DOHH2 (cell line): ENCODE data around the gene C5orf47.

ENCODE experiments used
- H3F3A ChIP-seq: fragments of 200-600 bp; sonication (generic), shearing (Covaris generic); 2 replicates; pipeline ENCODE4 v1.6.0; 2016; ENCODE audit warnings: antibody characterized with exemption, mild to moderate bottlenecking; ENCODE audit not compliant: control insufficient read depth, insufficient read depth
- H3K27ac ChIP-seq: fragments of 200-600 bp; sonication (generic); 2 replicates; pipeline ENCODE4 v1.5.1; 2014; ENCODE audit warnings: low read depth, mild to moderate bottlenecking, low read length, moderate library complexity
- H3K27me3 ChIP-seq: fragments of 200-600 bp; sonication (generic); 2 replicates; pipeline ENCODE4 v1.6.1; 2014; ENCODE audit warnings: mild to moderate bottlenecking, low read length, mixed read lengths; ENCODE audit not compliant: control insufficient read depth
- H3K36me3 ChIP-seq: fragments of 200-600 bp; sonication (generic); 2 replicates; pipeline ENCODE4 v1.6.1; 2014; ENCODE audit warnings: mild to moderate bottlenecking, low read length, moderate library complexity, mixed read lengths; ENCODE audit not compliant: control insufficient read depth
- H3K4me1 ChIP-seq: fragments of 200-600 bp; sonication (generic); 2 replicates; pipeline ENCODE4 v1.6.1; 2014; ENCODE audit warnings: mild to moderate bottlenecking, low read length, mixed read lengths; ENCODE audit not compliant: control insufficient read depth
- H3K4me2 ChIP-seq: fragments of 200-600 bp; sonication (generic); 2 replicates; pipeline ENCODE4 v1.6.0; 2014; ENCODE audit warnings: mild to moderate bottlenecking, low read length, moderate library complexity
- H3K4me3 ChIP-seq: fragments of 200-600 bp; sonication (generic); 2 replicates; pipeline ENCODE4 v1.5.1; 2014; ENCODE audit warnings: mild to moderate bottlenecking, low read length, mixed read lengths
- H3K79me2 ChIP-seq: fragments of 200-600 bp; sonication (generic); 2 replicates; pipeline ENCODE4 v1.6.1; 2014; ENCODE audit warnings: mild to moderate bottlenecking, low read length, mixed read lengths; ENCODE audit not compliant: control insufficient read depth
- H3K9me2 ChIP-seq: fragments of 200-600 bp; sonication (generic); replicated peaks from 2 replicates; pipeline ENCODE4 v1.6.1; 2014; ENCODE audit warnings: mild to moderate bottlenecking, low read length, mixed read lengths; ENCODE audit not compliant: control insufficient read depth
- H3K9me3 ChIP-seq: fragments of 200-600 bp; sonication (generic); 2 replicates; pipeline ENCODE4 v1.6.1; 2014; ENCODE audit warnings: antibody characterized with exemption, low read length, mixed read lengths; ENCODE audit not compliant: control insufficient read depth, insufficient read depth
- H4K20me1 ChIP-seq: fragments of 200-600 bp; sonication (generic); 2 replicates; pipeline ENCODE4 v1.6.0; 2014; ENCODE audit warnings: low read depth, mild to moderate bottlenecking, antibody characterized with exemption, low read length, moderate library complexity; ENCODE audit not compliant: control insufficient read depth, insufficient read depth
- EZH2phosphoT487 ChIP-seq: fragments of 200-600 bp; sonication (generic); IDR thresholded peaks from 2 replicates; pipeline ENCODE4 v1.6.1; 2017; ENCODE audit warnings: borderline replicate concordance, mild to moderate bottlenecking, antibody characterized with exemption, low read length, moderate library complexity, mixed read lengths
- TF ChIP-seq, protein P1 (sequence below): fragments of 200-600 bp; sonication (generic); IDR thresholded peaks from one replicate; pipeline ENCODE4 v1.5.1; 2014; ENCODE audit warnings: antibody characterized with exemption, mild to moderate bottlenecking, low read depth, low read length; ENCODE audit not compliant: poor library complexity, severe bottlenecking

The C5orf47 gene

GRCh38 chr5:173946323-173946722 is 42.6 kb upstream of the C5orf47 start:
- Histone ChIP-seq H3K79me2 (no peaks in the 10 kb centered on the region), H3K27me3 (no peaks in the 10 kb centered on the region), H4K20me1 (no peaks in the 10 kb centered on the region), H3K9me2 (no peaks in the 10 kb centered on the region), H3F3A (no peaks in the 10 kb centered on the region), H3K4me1 (peaks cover 5% of the 10 kb centered on the region), H3K36me3 (peaks cover 12% of the 10 kb centered on the region), H3K4me3 (no peak overlapping the region), H3K4me2 (no peak overlapping the region), H3K27ac (no peak overlapping the region), H3K9me3 (no peaks in the 10 kb centered on the region)
- TF ChIP-seq EZH2phosphoT487, result no peak
- TF ChIP-seq, protein P1, sequence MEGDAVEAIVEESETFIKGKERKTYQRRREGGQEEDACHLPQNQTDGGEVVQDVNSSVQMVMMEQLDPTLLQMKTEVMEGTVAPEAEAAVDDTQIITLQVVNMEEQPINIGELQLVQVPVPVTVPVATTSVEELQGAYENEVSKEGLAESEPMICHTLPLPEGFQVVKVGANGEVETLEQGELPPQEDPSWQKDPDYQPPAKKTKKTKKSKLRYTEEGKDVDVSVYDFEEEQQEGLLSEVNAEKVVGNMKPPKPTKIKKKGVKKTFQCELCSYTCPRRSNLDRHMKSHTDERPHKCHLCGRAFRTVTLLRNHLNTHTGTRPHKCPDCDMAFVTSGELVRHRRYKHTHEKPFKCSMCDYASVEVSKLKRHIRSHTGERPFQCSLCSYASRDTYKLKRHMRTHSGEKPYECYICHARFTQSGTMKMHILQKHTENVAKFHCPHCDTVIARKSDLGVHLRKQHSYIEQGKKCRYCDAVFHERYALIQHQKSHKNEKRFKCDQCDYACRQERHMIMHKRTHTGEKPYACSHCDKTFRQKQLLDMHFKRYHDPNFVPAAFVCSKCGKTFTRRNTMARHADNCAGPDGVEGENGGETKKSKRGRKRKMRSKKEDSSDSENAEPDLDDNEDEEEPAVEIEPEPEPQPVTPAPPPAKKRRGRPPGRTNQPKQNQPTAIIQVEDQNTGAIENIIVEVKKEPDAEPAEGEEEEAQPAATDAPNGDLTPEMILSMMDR, result no peak

DNA sequence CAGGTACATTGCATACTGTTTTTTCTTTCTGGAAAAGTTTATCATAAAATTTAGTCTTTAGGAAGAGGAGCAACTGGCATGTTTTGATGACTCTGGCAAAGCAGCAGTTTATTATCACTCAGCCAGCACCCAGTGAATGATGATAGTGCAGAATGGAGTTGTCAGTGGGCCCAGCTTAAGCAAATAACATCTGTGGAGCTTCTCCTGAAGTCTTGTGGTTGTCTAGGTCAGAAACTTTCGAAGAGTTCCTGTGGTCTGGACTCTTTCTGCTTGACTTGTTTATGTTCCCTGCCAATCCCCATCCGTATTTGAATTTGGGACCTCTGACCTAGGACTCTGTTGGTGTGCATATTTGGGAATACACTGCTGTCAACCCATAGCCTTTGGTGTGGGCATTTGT is 38.1 kb upstream of the C5orf47 start:
- H3K4me3 ChIP-seq, result no peak overlapping the region
- H3K4me2 ChIP-seq, result no peak overlapping the region
- H3K9me2 ChIP-seq, result no peaks in the 10 kb centered on the region
- no peak for TF ChIP-seq EZH2phosphoT487
- TF ChIP-seq, protein P1, result no peak
- H3K27me3 ChIP-seq, result no peaks in the 10 kb centered on the region
- no peaks in the 10 kb centered on the region for H3K4me1 ChIP-seq
- H3K36me3 ChIP-seq, result peaks cover 24% of the 10 kb centered on the region
- no peaks in the 10 kb centered on the region for H3K9me3 ChIP-seq
- H3K79me2 ChIP-seq, result no peaks in the 10 kb centered on the region
- no peaks in the 10 kb centered on the region for H3F3A ChIP-seq
- no peak overlapping the region for H3K27ac ChIP-seq
- H4K20me1 ChIP-seq, result no peaks in the 10 kb centered on the region

DNA sequence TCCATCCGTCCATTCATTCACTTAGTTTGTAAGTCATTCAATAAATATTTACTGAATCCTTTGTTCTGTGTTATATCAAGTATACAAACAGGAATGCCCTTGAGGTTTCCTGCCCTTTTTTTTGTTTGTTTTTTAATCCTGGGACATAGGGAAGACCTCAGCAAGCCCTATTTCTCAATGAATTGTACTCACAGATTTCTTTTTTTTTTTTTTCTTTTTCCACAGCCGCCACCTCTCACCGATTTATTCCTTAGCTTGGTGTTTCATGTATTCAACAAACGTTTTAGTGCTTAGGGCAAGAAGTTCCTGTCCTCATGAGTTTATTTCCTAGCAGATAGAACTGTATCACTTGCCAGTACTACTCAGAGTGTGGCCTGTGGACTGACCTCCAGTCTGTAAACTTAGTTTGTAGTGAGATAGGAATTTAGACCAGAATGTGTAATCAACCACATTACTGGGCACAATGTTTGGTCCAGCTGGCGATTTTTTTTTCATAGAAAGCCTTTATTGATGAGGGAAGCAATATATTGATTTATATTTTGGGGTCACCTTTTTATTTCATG is 35.4 kb upstream of the C5orf47 start:
- H3K9me2 ChIP-seq, result no peaks in the 10 kb centered on the region
- no peak overlapping the region for H3K4me2 ChIP-seq
- H3K36me3 ChIP-seq, result peaks cover 24% of the 10 kb centered on the region
- H3K27me3 ChIP-seq, result no peaks in the 10 kb centered on the region
- no peaks in the 10 kb centered on the region for H3K79me2 ChIP-seq
- no peaks in the 10 kb centered on the region for H3K4me1 ChIP-seq
- no peaks in the 10 kb centered on the region for H3K9me3 ChIP-seq
- no peak for TF ChIP-seq EZH2phosphoT487
- TF ChIP-seq, protein P1, result no peak
- H3K27ac ChIP-seq, result no peak overlapping the region
- no peaks in the 10 kb centered on the region for H3F3A ChIP-seq
- H4K20me1 ChIP-seq, result no peaks in the 10 kb centered on the region
- no peak overlapping the region for H3K4me3 ChIP-seq
